ENCODE results near the gene AKAIN1.

AKAIN1 gene

GRCh38 chr18:5159080-5159479, 38.0 kb downstream of the AKAIN1 start:
- DNase-seq (ENCODE audit: low spot score) = no peak

- DNase-seq (ENCODE audit: low spot score) = no peak
Measured at GRCh38 chr18:5158587-5158986, 38.5 kb downstream of the AKAIN1 start.

GRCh38 chr18:5158172-5158571, 38.9 kb downstream of the AKAIN1 start:
- no peak for DNase-seq (ENCODE audit: low spot score)

- DNase-seq (ENCODE audit: low spot score) = no peak
Measured at GRCh38 chr18:5155907-5156287, 41.2 kb downstream of the AKAIN1 start.

- DNase-seq (ENCODE audit: low spot score) = no peak
Measured at GRCh38 chr18:5155218-5155906, 41.7 kb downstream of the AKAIN1 start.

GRCh38 chr18:5152343-5153020, 44.6 kb downstream of the AKAIN1 start:
- no peak for DNase-seq (ENCODE audit: low spot score)

GRCh38 chr18:5150894-5151293, 46.2 kb downstream of the AKAIN1 start:
- DNase-seq (ENCODE audit: low spot score) = no peak

- DNase-seq (ENCODE audit: low spot score) = no peak
Measured at GRCh38 chr18:5146093-5146492, 51.0 kb downstream of the AKAIN1 start.

GRCh38 chr18:5145168-5145825, 51.8 kb downstream of the AKAIN1 start:
- DNase-seq (ENCODE audit: low spot score) = no peak

- DNase-seq (ENCODE audit: low spot score) = no peak
Measured at GRCh38 chr18:5144629-5145028, 52.4 kb downstream of the AKAIN1 start.

- DNase-seq (ENCODE audit: low spot score) = no peak
Measured at GRCh38 chr18:5142859-5143258, 54.2 kb downstream of the AKAIN1 start.

- DNase-seq (ENCODE audit: low spot score) = no peak
Measured at GRCh38 chr18:5142131-5142530, 54.9 kb downstream of the AKAIN1 start.

GRCh38 chr18:5137261-5137660, 59.8 kb downstream of the AKAIN1 start:
- DNase-seq (ENCODE audit: low spot score) = no peak

- DNase-seq (ENCODE audit: low spot score) = no peak
Measured at GRCh38 chr18:5132987-5133386, 64.1 kb downstream of the AKAIN1 start.

- no peak for DNase-seq (ENCODE audit: low spot score)
Measured at GRCh38 chr18:5122272-5122671, 74.8 kb downstream of the AKAIN1 start.

- no peak for DNase-seq (ENCODE audit: low spot score)
Measured at GRCh38 chr18:5110266-5110665, 86.8 kb downstream of the AKAIN1 start.

- no peak for DNase-seq (ENCODE audit: low spot score)
Measured at GRCh38 chr18:5107988-5108387, 89.1 kb downstream of the AKAIN1 start.

- DNase-seq (ENCODE audit: low spot score) = no peak
Measured at GRCh38 chr18:5106730-5107129, 90.3 kb downstream of the AKAIN1 start.

- DNase-seq (ENCODE audit: low spot score) = no peak
Measured at GRCh38 chr18:5104246-5104645, 92.8 kb downstream of the AKAIN1 start.

- DNase-seq (ENCODE audit: low spot score) = no peak
Measured at GRCh38 chr18:5103693-5104092, 93.4 kb downstream of the AKAIN1 start.

GRCh38 chr18:5103286-5103685, 93.8 kb downstream of the AKAIN1 start:
- DNase-seq (ENCODE audit: low spot score) = no peak

GRCh38 chr18:5097116-5097703, 99.8 kb downstream of the AKAIN1 start:
- DNase-seq (ENCODE audit: low spot score) = no peak

- no peak for DNase-seq (ENCODE audit: low spot score)
Measured at GRCh38 chr18:5095239-5095638, 101.8 kb downstream of the AKAIN1 start.

All from CD4-positive, alpha-beta T cell treated with Interleukin-15 for 4 hours (primary cell).